Measurements from ENCODE around the gene EMD.
"Not testable (repeated sequence)": the region's sequence is repeated elsewhere in the genome, so short reads cannot be mapped to it uniquely, and the experiment has no call there.

Gene EMD

DNA sequence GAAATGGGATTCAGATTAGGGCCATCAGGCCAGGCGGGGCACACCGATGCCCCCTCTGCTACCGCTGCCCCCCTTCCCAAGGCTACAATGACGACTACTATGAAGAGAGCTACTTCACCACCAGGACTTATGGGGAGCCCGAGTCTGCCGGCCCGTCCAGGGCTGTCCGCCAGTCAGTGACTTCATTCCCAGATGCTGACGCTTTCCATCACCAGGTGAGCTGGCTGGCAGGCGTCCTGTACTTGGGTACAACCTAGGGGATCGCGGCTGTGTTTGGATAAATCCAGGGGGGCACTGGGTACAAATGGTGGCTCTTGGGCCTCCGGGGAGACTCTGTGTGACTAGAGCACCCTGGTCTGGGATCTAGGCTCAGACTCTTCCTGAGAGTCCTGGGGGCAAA lies 1.1 kb downstream of the EMD start:
- DNase-seq (ENCODE audit: low read depth): no peak

DNA sequence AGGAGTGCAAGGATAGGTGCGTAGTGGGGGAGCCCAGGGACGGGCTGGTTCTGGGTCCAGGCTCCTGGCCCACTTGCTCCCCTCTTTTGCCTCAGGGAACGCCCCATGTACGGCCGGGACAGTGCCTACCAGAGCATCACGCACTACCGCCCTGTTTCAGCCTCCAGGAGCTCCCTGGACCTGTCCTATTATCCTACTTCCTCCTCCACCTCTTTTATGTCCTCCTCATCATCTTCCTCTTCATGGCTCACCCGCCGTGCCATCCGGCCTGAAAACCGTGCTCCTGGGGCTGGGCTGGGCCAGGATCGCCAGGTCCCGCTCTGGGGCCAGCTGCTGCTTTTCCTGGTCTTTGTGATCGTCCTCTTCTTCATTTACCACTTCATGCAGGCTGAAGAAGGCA lies 1.7 kb downstream of the EMD start:
- DNase-seq (ENCODE audit: low read depth): no peak
- TF ChIP-seq, protein P1, sequence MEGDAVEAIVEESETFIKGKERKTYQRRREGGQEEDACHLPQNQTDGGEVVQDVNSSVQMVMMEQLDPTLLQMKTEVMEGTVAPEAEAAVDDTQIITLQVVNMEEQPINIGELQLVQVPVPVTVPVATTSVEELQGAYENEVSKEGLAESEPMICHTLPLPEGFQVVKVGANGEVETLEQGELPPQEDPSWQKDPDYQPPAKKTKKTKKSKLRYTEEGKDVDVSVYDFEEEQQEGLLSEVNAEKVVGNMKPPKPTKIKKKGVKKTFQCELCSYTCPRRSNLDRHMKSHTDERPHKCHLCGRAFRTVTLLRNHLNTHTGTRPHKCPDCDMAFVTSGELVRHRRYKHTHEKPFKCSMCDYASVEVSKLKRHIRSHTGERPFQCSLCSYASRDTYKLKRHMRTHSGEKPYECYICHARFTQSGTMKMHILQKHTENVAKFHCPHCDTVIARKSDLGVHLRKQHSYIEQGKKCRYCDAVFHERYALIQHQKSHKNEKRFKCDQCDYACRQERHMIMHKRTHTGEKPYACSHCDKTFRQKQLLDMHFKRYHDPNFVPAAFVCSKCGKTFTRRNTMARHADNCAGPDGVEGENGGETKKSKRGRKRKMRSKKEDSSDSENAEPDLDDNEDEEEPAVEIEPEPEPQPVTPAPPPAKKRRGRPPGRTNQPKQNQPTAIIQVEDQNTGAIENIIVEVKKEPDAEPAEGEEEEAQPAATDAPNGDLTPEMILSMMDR (conservative IDR thresholded peaks at IDR 0.05; ENCODE audit: low read depth, low read length): no peak
- no peak overlapping the region for H3K4me3 ChIP-seq (ENCODE audit: low read depth, low read length)

More for the DNA sequence above, 1.1 kb downstream of the EMD start:
- H3K4me3 ChIP-seq (ENCODE audit: low read depth, low read length): peak overlapping the region; percentile 74
- TF ChIP-seq, protein P1 (conservative IDR thresholded peaks at IDR 0.05; ENCODE audit: low read depth, low read length): no peak

DNA sequence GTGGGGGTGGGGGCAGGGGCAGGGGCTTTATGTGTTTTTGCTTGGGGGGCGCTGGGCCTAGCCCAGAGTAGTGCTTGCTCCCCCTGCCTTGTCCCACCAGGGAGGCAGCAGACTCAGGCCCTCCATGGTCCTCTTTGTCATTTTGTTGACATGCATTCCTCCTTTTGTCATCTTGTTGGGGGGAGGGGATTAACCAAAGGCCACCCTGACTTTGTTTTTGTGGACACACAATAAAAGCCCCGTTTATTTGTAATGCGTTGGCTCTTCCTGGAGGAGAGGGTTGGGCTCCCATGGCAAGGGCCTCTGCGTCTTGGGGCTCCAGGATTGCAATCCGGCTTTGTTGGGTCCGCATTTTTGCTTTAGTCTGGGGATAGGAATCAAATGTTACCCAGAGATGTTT lies 2.2 kb downstream of the EMD start:
- H3K4me3 ChIP-seq (ENCODE audit: low read depth, low read length): no peak overlapping the region
- TF ChIP-seq, protein P1 (conservative IDR thresholded peaks at IDR 0.05; ENCODE audit: low read depth, low read length): no peak
- DNase-seq (ENCODE audit: low read depth): no peak

- TF ChIP-seq, protein P1 (conservative IDR thresholded peaks at IDR 0.05; ENCODE audit: low read depth, low read length): no peak
- H3K4me3 ChIP-seq (ENCODE audit: low read depth, low read length): no peak overlapping the region
- no peak for DNase-seq (ENCODE audit: low read depth)
Observed at GRCh38 chrX:154382483-154383069, 3.5 kb downstream of the EMD start.

GRCh38 chrX:154383359-154384283 lies 4.5 kb downstream of the EMD start:
- no peak overlapping the region for H3K4me3 ChIP-seq (ENCODE audit: low read depth, low read length)
- DNase-seq (ENCODE audit: low read depth): no peak
- TF ChIP-seq, protein P1 (conservative IDR thresholded peaks at IDR 0.05; ENCODE audit: low read depth, low read length): no peak

DNA sequence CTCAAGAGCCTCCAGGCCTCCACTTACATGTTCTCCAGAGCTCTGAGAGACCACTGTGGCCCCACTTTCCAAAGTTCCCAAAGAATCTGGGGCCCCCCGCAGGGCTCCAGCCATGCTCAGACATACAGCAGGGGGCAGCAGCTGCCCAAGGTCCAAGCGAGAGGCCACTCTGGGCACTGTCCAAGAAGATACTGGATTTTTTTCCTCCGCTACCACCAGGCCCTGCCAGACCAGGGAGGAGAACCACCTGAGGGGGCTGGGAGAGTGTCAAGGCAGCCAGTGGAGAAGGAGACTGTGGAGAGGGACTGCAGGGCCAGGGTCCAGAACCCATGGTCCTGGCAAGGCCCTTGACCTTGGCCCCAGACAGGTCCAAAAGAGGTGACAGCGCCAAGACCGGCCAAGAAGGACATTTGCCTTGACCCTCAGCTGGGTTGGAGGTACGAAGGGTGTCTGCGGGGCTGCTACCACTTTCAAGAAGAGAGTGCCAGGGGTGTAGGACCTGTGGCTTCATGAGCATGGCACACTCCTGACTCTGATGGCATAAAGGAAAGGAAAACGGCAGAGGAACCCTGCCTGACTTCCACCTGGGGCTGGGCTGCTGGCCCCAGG lies 5.3 kb downstream of the EMD start:
- peak; percentile 36 for DNase-seq (ENCODE audit: low read depth)
- TF ChIP-seq, protein P1 (conservative IDR thresholded peaks at IDR 0.05; ENCODE audit: low read depth, low read length): peak; percentile 62
- H3K4me3 ChIP-seq (ENCODE audit: low read depth, low read length): no peak overlapping the region

DNA sequence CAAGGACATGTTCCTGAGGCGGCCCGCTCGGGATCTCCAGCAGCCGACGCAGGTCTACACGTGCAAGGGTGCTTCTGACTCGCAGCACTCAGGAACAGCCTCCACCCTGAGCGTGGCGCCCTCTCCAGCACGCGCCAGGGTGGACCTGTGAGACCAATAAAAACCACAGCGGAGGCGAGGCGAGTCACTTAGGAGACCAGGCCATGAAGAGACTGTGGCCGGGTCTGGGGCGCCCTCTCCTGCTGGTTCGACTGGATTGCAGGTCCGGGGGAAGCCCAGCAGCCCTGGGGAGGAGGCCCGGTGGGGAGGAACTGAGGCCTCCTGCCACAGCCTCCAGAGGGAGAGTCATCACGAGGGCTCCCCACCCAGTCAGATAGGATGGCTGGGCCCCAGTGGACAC lies 9.0 kb downstream of the EMD start:
- H3K4me3 ChIP-seq (ENCODE audit: low read depth, low read length); DNase-seq (ENCODE audit: low read depth): not testable (repeated sequence)

DNA sequence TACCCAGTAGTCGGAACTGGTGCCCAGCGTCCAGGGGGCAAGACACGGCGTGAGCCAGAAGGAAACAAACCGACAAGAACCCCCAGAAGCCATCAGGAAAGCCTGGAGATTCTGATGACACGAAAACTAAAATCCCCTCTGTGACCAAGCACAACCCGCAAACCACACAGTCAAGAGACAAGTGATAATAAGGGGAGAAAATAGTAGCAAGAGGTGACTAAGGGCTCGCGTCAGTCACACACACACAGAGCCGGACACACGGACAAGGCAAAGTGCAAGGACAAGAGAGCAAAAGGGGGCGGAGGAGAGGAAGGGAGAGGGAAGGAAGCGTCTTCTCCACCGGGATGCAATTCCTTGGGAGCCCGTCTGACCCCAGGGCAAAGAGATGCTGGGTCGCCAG lies 9.6 kb downstream of the EMD start:
- not testable (repeated sequence) for DNase-seq (ENCODE audit: low read depth)

GRCh38 chrX:154389812-154390747 lies 11.0 kb downstream of the EMD start:
- not testable (repeated sequence) for DNase-seq (ENCODE audit: low read depth)
- peak overlapping the region; percentile 44 for H3K4me3 ChIP-seq (ENCODE audit: low read depth, low read length)

More for the DNA sequence above, 9.6 kb downstream of the EMD start:
- H3K4me3 ChIP-seq (ENCODE audit: low read depth, low read length): not testable (repeated sequence)

DNA sequence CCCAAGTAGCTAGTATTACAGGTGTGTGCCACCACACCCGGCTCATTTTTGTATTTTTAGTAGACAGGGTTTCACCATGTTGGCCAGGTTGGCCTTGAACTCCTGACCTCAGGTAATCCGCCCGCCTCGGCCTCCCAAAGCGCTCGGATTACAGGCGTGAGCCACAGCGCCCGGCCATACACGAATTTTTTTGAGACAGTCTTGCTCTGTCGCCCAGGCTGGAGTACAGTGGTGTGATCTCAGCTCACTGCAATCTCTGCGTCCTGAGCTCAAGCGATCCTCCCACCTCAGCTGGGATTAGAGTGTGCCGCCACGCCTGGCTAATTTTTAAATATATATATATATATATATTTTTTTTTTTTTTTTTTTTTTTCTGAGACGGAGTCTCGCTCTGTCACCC lies 17.3 kb downstream of the EMD start:
- not testable (repeated sequence) for DNase-seq (ENCODE audit: low read depth); H3K4me3 ChIP-seq (ENCODE audit: low read depth, low read length)
